Adrenal gland (tissue), 5 donors: ENCODE results near the gene PLS1.

Experiments used
- POLR2A ChIP-seq, 2 donors: fragments of 450-650 bp; IDR thresholded peaks; one replicate each; pipeline ENCODE4 v1.6.1; 2017; ENCODE audit warnings: antibody characterized with exemption in 2 of 2, mild to moderate bottlenecking in 2 of 2, moderate library complexity in 1 of 2
- TF ChIP-seq, protein P1 (sequence below), 6 experiments: fragments of 450-650 bp in 4 of 6; fragments of 200-600 bp in 2 of 6; sonication (generic) in 1 of 6; IDR thresholded peaks; 1 replicate in 5 of 6; 2 replicates in 1 of 6; pipeline versions ENCODE4 v1.5.1 to v1.8.0; 2016 to 2021; ENCODE audit warnings: antibody characterized with exemption in 6 of 6, mild to moderate bottlenecking in 2 of 6, moderate library complexity in 1 of 6
- donor health status: DM: no; HTN: no; CAD: no.

DNA sequence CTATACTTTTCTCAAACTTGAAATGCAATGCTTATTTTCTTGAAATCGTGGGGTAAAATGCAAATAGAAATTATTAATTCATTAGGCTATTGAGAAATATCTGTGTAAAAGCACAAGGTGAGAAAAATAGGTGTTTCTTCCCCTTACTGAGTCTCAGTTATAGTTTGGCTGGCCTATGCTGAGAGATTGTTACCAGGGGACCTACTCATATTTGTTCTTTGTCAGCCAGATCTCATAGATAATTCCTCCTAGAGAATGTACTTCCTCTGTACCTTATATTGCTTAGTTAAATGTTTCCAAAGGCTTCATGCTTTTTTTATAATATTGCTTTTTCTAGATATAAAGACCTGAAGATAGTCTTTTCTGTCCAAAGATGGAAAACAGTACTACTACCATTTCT, 67.7 kb downstream of the PLS1 start:
- TF ChIP-seq, protein P1, sequence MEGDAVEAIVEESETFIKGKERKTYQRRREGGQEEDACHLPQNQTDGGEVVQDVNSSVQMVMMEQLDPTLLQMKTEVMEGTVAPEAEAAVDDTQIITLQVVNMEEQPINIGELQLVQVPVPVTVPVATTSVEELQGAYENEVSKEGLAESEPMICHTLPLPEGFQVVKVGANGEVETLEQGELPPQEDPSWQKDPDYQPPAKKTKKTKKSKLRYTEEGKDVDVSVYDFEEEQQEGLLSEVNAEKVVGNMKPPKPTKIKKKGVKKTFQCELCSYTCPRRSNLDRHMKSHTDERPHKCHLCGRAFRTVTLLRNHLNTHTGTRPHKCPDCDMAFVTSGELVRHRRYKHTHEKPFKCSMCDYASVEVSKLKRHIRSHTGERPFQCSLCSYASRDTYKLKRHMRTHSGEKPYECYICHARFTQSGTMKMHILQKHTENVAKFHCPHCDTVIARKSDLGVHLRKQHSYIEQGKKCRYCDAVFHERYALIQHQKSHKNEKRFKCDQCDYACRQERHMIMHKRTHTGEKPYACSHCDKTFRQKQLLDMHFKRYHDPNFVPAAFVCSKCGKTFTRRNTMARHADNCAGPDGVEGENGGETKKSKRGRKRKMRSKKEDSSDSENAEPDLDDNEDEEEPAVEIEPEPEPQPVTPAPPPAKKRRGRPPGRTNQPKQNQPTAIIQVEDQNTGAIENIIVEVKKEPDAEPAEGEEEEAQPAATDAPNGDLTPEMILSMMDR (IDR thresholded peaks at IDR 0.05): no peak
- TF ChIP-seq POLR2A (IDR thresholded peaks at IDR 0.05): no peak
